WTC11 (cell line): Measurements from ENCODE around the gene FHL3. TPM values are rescaled to one million over a fixed set of nuclear protein-coding genes. Genes with fewer than 3 reads are reported as not detected.

Experiments
- ATAC-seq: fragments of 200-7000 bp; cut with Tn5 transposase; 2 replicates; pipeline ENCODE4 v1.10.0; 2021; ENCODE audit warnings: mild to moderate bottlenecking, moderate library complexity
- CTCF ChIA-PET: fragments of 300-600 bp; sonication (Branson Sonifier 250); formaldehyde crosslinking; loops from one replicate; lab custom pipeline; 2021; ENCODE audit warnings: antibody characterized with exemption; lab: Charles Lee
- POLR2A ChIA-PET: fragments of 350-600 bp; sonication (Branson Sonifier 250); formaldehyde crosslinking; loops from one replicate; lab custom pipeline; 2021; ENCODE audit warnings: antibody characterized with exemption; lab: Charles Lee
- DNase-seq: peaks from one replicate; pipeline ENCODE4 v3.0.0; 2021; ENCODE audit warnings: low spot score
- H3K27ac Mint-ChIP-seq: 2 replicates; pipeline ENCODE4 v1.8.0; 2021; ENCODE audit warnings: mixed read lengths
- H3K27me3 Mint-ChIP-seq: 2 replicates; pipeline ENCODE4 v1.8.0; 2021; ENCODE audit warnings: low read depth, mild to moderate bottlenecking, moderate library complexity, mixed read lengths
- H3K36me3 Mint-ChIP-seq: 2 replicates; pipeline ENCODE4 v1.8.0; 2021; ENCODE audit warnings: mixed read lengths
- H3K4me1 Mint-ChIP-seq: 2 replicates; pipeline ENCODE4 v1.8.0; 2022; ENCODE audit warnings: mixed read lengths
- H3K4me3 Mint-ChIP-seq: 2 replicates; pipeline ENCODE4 v1.8.0; 2021; ENCODE audit warnings: mild to moderate bottlenecking, moderate library complexity, mixed read lengths
- H3K9me3 Mint-ChIP-seq: 2 replicates; pipeline ENCODE4 v1.8.0; 2021; ENCODE audit warnings: mixed read lengths
- ESRRA ChIP-seq: sonication (generic); formaldehyde crosslinking; IDR thresholded peaks from 2 replicates; pipeline ENCODE4 v1.8.1; 2022; ENCODE audit warnings: mild to moderate bottlenecking, missing genetic modification reagents, borderline replicate concordance
- GABPB1 ChIP-seq: sonication (generic); formaldehyde crosslinking; IDR thresholded peaks from 2 replicates; pipeline ENCODE4 v1.8.1; 2023; ENCODE audit warnings: mild to moderate bottlenecking, missing genetic modification reagents
- IRF2 ChIP-seq: sonication (generic); formaldehyde crosslinking; IDR thresholded peaks from 2 replicates; pipeline ENCODE4 v1.8.0; 2022; ENCODE audit warnings: low read depth, missing genetic modification reagents, borderline replicate concordance
- MYBL2 ChIP-seq: sonication (generic); formaldehyde crosslinking; IDR thresholded peaks from 2 replicates; pipeline ENCODE4 v1.8.1; 2023; ENCODE audit warnings: mild to moderate bottlenecking, moderate library complexity, missing genetic modification reagents
- SMAD3 ChIP-seq: sonication (generic); formaldehyde crosslinking; IDR thresholded peaks from 2 replicates; pipeline ENCODE4 v1.8.0; 2022; ENCODE audit warnings: missing genetic modification reagents, mild to moderate bottlenecking, borderline replicate concordance
- ZBTB21 ChIP-seq: sonication (generic); formaldehyde crosslinking; IDR thresholded peaks from 2 replicates; pipeline ENCODE4 v1.8.1; 2023; ENCODE audit warnings: mild to moderate bottlenecking, missing genetic modification reagents, borderline replicate concordance
- ZNF121 ChIP-seq: sonication (generic); formaldehyde crosslinking; IDR thresholded peaks from 2 replicates; pipeline ENCODE4 v1.8.0; 2023; ENCODE audit warnings: missing genetic modification reagents
- ZNF396 ChIP-seq: fragments of 250-450 bp; sonication (Bioruptor Pico); IDR thresholded peaks from 2 replicates; pipeline ENCODE4 v1.8.0; 2021; ENCODE audit warnings: mild to moderate bottlenecking, moderate library complexity, borderline replicate concordance
- total RNA-seq: library from RNA; stranded (reverse); gene quantifications from 3 replicates; pipeline ENCODE4 v1.2.3, GENCODE V29; 2021
- TF ChIP-seq, protein P1 (sequence below): fragments of 250-450 bp; sonication (Bioruptor Pico); IDR thresholded peaks from 2 replicates; pipeline ENCODE4 v2.1.2; 2022; ENCODE audit warnings: mild to moderate bottlenecking, moderate library complexity
- TF ChIP-seq, protein P2 (sequence below): sonication (generic); formaldehyde crosslinking; IDR thresholded peaks from 2 replicates; pipeline ENCODE4 v1.8.1; 2022; ENCODE audit warnings: missing genetic modification reagents, borderline replicate concordance
- TF ChIP-seq, protein P3 (sequence below): fragments of 250-450 bp; sonication (Bioruptor Pico); IDR thresholded peaks from 2 replicates; pipeline ENCODE4 v1.9.0; 2021; ENCODE audit warnings: moderate library complexity, mild to moderate bottlenecking, inconsistent platforms, borderline replicate concordance
- TF ChIP-seq, protein P4 (sequence below): sonication (generic); formaldehyde crosslinking; IDR thresholded peaks from 2 replicates; pipeline ENCODE4 v1.8.0; 2023; ENCODE audit warnings: mild to moderate bottlenecking, missing genetic modification reagents
- TF ChIP-seq, protein P5 (sequence below): sonication (generic); formaldehyde crosslinking; IDR thresholded peaks from 2 replicates; pipeline ENCODE4 v1.8.0; 2022; ENCODE audit warnings: mild to moderate bottlenecking, missing genetic modification reagents
- TF ChIP-seq, protein P6 (sequence below): sonication (generic); formaldehyde crosslinking; IDR thresholded peaks from 2 replicates; pipeline ENCODE4 v1.8.1; 2022; ENCODE audit warnings: mild to moderate bottlenecking, missing genetic modification reagents, moderate library complexity, borderline replicate concordance
- TF ChIP-seq, protein P7 (sequence below): sonication (generic); formaldehyde crosslinking; IDR thresholded peaks from 2 replicates; pipeline ENCODE4 v1.8.0; 2023; ENCODE audit warnings: missing genetic modification reagents
- TF ChIP-seq, protein P8 (sequence below): fragments of 250-450 bp; sonication (Bioruptor Pico); IDR thresholded peaks from 2 replicates; pipeline ENCODE4 v1.8.0; 2021; ENCODE audit warnings: mild to moderate bottlenecking

FHL3 gene
- total RNA-seq, 1 experiment from 2014 or later, result 34.4 TPM

DNA sequence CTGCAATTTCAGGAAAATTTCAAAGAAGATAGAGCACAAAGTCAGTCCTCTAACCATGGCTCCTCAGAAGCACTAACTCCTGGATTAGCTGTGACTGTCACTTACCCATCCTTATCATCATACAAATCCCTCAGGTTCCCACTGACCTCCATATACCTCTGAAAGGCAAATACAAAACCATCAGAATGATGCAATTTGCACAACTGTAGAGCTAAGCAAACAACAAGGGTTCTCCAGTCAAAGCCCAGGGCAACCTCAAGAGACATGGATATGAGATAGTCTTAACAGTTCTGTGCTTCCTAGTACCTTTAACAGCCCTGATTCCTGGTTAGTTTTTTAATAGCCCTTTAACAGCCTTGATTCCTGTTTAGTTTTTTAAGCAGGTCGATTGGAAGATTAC, 17.6 kb downstream of the FHL3 start:
- no peaks in the 10 kb centered on the region for H3K9me3 Mint-ChIP-seq
- H3K27me3 Mint-ChIP-seq, result no peaks in the 10 kb centered on the region
- TF ChIP-seq ZBTB21 (CRISPR knock-in tag) (no peak), IRF2 (CRISPR knock-in tag) (no peak), GABPB1 (peak; percentile 93)
- peaks cover 12% of the 10 kb centered on the region for H3K4me1 Mint-ChIP-seq
- ChIA-PET CTCF (no interaction called here), POLR2A (interaction anchor here (0.5 kb wide), 1 partner anchor 225 kb away, joined by 6 read pairs; no protein-coding TSS in a partner anchor)
- DNase-seq, result no peak
- peak overlapping the region; percentile 87; the same call in 1 of the 2 replicates for H3K4me3 Mint-ChIP-seq
- no peak for ATAC-seq
- no peak overlapping the region; the same call in 1 of the 2 replicates for H3K27ac Mint-ChIP-seq
- H3K36me3 Mint-ChIP-seq, result peaks cover 41% of the 10 kb centered on the region

DNA sequence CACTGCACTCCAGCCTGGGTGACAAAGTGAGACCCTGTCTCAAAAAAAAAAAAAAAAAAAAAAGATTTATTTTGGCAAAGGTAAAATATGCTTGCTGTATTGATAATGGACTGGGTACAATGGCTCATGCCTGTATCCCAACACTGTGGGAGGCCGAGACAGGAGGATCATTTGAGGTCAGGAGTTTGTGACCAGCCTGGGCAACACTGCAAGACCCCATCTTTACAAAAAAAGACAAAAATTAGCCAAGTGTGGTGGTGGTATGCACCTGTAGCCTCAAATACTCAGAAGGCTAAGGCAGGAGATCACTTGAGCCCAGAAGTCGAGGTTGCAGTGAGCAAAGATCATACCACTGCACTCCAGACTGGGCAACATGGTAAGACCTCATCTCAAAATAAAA, 21.8 kb downstream of the FHL3 start:
- no peak for ATAC-seq
- peak; percentile 70; the same call in 1 of the 2 replicates for TF ChIP-seq ZNF121
- TF ChIP-seq, protein P1, sequence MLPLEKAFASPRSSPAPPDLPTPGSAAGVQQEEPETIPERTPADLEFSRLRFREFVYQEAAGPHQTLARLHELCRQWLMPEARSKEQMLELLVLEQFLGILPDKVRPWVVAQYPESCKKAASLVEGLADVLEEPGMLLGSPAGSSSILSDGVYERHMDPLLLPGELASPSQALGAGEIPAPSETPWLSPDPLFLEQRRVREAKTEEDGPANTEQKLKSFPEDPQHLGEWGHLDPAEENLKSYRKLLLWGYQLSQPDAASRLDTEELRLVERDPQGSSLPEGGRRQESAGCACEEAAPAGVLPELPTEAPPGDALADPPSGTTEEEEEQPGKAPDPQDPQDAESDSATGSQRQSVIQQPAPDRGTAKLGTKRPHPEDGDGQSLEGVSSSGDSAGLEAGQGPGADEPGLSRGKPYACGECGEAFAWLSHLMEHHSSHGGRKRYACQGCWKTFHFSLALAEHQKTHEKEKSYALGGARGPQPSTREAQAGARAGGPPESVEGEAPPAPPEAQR (CRISPR knock-in tag), result no peak
- TF ChIP-seq, protein P2, sequence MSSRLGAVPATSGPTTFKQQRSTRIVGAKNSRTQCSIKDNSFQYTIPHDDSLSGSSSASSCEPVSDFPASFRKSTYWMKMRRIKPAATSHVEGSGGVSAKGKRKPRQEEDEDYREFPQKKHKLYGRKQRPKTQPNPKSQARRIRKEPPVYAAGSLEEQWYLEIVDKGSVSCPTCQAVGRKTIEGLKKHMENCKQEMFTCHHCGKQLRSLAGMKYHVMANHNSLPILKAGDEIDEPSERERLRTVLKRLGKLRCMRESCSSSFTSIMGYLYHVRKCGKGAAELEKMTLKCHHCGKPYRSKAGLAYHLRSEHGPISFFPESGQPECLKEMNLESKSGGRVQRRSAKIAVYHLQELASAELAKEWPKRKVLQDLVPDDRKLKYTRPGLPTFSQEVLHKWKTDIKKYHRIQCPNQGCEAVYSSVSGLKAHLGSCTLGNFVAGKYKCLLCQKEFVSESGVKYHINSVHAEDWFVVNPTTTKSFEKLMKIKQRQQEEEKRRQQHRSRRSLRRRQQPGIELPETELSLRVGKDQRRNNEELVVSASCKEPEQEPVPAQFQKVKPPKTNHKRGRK (CRISPR knock-in tag), result no peak
- DNase-seq, result no peak
- H3K36me3 Mint-ChIP-seq, result peaks cover 78% of the 10 kb centered on the region
- peaks cover 3% of the 10 kb centered on the region; the same call in 1 of the 2 replicates for H3K4me1 Mint-ChIP-seq
- ChIA-PET CTCF (no interaction called here), POLR2A (no interaction called here)
- H3K4me3 Mint-ChIP-seq, result no peak overlapping the region
- H3K27me3 Mint-ChIP-seq, result no peaks in the 10 kb centered on the region
- H3K27ac Mint-ChIP-seq, result no peak overlapping the region
- H3K9me3 Mint-ChIP-seq, result no peaks in the 10 kb centered on the region

DNA sequence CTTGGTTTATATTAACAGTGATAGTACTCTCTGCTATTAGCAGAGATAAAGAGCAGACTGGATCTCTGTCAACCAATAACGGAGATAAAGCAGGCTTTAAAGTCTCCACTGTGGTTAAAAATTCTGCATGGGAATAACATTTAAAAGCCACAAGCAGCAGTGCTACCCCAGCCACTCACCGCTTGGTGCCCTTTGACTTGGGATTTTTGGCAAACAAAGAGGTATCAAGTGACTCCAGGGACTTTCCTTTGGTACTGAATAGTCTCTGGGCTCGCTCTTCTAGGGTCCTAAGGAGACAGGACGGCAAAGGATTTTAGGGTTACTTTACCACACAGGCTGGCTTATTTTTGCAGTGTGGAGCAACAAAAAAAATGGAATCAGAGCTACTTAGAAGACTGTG, 26.8 kb downstream of the FHL3 start:
- CTCF ChIA-PET, result interaction anchor here (1.7 kb wide), 1 partner anchor 12 kb away, joined by 5 read pairs; the partner anchor contains the start of gene SF3A3
- H3K27ac Mint-ChIP-seq, result no peak overlapping the region
- H3K9me3 Mint-ChIP-seq, result peaks cover 6% of the 10 kb centered on the region; the same call in 1 of the 2 replicates
- TF ChIP-seq, protein P3, sequence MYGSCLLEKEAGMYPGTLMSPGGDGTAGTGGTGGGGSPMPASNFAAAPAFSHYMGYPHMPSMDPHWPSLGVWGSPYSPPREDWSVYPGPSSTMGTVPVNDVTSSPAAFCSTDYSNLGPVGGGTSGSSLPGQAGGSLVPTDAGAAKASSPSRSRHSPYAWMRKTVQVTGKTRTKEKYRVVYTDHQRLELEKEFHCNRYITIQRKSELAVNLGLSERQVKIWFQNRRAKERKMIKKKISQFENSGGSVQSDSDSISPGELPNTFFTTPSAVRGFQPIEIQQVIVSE, result no peak
- TF ChIP-seq, protein P4, sequence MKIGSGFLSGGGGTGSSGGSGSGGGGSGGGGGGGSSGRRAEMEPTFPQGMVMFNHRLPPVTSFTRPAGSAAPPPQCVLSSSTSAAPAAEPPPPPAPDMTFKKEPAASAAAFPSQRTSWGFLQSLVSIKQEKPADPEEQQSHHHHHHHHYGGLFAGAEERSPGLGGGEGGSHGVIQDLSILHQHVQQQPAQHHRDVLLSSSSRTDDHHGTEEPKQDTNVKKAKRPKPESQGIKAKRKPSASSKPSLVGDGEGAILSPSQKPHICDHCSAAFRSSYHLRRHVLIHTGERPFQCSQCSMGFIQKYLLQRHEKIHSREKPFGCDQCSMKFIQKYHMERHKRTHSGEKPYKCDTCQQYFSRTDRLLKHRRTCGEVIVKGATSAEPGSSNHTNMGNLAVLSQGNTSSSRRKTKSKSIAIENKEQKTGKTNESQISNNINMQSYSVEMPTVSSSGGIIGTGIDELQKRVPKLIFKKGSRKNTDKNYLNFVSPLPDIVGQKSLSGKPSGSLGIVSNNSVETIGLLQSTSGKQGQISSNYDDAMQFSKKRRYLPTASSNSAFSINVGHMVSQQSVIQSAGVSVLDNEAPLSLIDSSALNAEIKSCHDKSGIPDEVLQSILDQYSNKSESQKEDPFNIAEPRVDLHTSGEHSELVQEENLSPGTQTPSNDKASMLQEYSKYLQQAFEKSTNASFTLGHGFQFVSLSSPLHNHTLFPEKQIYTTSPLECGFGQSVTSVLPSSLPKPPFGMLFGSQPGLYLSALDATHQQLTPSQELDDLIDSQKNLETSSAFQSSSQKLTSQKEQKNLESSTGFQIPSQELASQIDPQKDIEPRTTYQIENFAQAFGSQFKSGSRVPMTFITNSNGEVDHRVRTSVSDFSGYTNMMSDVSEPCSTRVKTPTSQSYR (CRISPR knock-in tag), result no peak
- no peak for TF ChIP-seq ESRRA
- TF ChIP-seq, protein P5, sequence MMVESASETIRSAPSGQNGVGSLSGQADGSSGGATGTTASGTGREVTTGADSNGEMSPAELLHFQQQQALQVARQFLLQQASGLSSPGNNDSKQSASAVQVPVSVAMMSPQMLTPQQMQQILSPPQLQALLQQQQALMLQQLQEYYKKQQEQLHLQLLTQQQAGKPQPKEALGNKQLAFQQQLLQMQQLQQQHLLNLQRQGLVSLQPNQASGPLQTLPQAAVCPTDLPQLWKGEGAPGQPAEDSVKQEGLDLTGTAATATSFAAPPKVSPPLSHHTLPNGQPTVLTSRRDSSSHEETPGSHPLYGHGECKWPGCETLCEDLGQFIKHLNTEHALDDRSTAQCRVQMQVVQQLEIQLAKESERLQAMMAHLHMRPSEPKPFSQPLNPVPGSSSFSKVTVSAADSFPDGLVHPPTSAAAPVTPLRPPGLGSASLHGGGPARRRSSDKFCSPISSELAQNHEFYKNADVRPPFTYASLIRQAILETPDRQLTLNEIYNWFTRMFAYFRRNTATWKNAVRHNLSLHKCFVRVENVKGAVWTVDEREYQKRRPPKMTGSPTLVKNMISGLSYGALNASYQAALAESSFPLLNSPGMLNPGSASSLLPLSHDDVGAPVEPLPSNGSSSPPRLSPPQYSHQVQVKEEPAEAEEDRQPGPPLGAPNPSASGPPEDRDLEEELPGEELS, result no peak
- TF ChIP-seq, protein P6, sequence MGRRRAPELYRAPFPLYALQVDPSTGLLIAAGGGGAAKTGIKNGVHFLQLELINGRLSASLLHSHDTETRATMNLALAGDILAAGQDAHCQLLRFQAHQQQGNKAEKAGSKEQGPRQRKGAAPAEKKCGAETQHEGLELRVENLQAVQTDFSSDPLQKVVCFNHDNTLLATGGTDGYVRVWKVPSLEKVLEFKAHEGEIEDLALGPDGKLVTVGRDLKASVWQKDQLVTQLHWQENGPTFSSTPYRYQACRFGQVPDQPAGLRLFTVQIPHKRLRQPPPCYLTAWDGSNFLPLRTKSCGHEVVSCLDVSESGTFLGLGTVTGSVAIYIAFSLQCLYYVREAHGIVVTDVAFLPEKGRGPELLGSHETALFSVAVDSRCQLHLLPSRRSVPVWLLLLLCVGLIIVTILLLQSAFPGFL (CRISPR knock-in tag), result no peak
- TF ChIP-seq, protein P7, sequence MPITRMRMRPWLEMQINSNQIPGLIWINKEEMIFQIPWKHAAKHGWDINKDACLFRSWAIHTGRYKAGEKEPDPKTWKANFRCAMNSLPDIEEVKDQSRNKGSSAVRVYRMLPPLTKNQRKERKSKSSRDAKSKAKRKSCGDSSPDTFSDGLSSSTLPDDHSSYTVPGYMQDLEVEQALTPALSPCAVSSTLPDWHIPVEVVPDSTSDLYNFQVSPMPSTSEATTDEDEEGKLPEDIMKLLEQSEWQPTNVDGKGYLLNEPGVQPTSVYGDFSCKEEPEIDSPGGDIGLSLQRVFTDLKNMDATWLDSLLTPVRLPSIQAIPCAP, result no peak
- no peak for TF ChIP-seq IRF2 (CRISPR knock-in tag)
- TF ChIP-seq ZNF396, result no peak
- TF ChIP-seq MYBL2, result no peak
- TF ChIP-seq, protein P8, sequence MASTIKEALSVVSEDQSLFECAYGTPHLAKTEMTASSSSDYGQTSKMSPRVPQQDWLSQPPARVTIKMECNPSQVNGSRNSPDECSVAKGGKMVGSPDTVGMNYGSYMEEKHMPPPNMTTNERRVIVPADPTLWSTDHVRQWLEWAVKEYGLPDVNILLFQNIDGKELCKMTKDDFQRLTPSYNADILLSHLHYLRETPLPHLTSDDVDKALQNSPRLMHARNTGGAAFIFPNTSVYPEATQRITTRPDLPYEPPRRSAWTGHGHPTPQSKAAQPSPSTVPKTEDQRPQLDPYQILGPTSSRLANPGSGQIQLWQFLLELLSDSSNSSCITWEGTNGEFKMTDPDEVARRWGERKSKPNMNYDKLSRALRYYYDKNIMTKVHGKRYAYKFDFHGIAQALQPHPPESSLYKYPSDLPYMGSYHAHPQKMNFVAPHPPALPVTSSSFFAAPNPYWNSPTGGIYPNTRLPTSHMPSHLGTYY, result no peak
- no peak for TF ChIP-seq SMAD3
- no peak for ATAC-seq
- DNase-seq, result no peak
- H3K27me3 Mint-ChIP-seq, result no peaks in the 10 kb centered on the region
- peaks cover 85% of the 10 kb centered on the region for H3K36me3 Mint-ChIP-seq
- no peaks in the 10 kb centered on the region for H3K4me1 Mint-ChIP-seq
- H3K4me3 Mint-ChIP-seq, result no peak overlapping the region
- POLR2A ChIA-PET, result interaction anchor here (1.2 kb wide), 1 partner anchor 17 kb away, joined by 6 read pairs; no protein-coding TSS in a partner anchor
